ENCODE results near the gene GPR89B. TPM values are rescaled to one million over a fixed set of nuclear protein-coding genes. Genes with fewer than 3 reads are reported as not detected.
"Not testable (repeated sequence)": the region's sequence is repeated elsewhere in the genome, so short reads cannot be mapped to it uniquely, and the experiment has no call there.

GPR89B gene
- total RNA-seq, 1 experiment from 2014 or later = 16.8 TPM

GRCh38 chr1:148033147-148033546 lies 104.9 kb downstream of the GPR89B start:
- H3K4me3 ChIP-seq (ENCODE audit: insufficient read depth, low read depth, low read length) = peak overlapping the region; percentile 37
- H3K27me3 ChIP-seq (ENCODE audit: control insufficient read depth, insufficient read depth, low read length); H3K36me3 ChIP-seq (replicated peaks; ENCODE audit: control insufficient read depth, insufficient read depth, low read length); DNase-seq: not testable (repeated sequence)

DNA sequence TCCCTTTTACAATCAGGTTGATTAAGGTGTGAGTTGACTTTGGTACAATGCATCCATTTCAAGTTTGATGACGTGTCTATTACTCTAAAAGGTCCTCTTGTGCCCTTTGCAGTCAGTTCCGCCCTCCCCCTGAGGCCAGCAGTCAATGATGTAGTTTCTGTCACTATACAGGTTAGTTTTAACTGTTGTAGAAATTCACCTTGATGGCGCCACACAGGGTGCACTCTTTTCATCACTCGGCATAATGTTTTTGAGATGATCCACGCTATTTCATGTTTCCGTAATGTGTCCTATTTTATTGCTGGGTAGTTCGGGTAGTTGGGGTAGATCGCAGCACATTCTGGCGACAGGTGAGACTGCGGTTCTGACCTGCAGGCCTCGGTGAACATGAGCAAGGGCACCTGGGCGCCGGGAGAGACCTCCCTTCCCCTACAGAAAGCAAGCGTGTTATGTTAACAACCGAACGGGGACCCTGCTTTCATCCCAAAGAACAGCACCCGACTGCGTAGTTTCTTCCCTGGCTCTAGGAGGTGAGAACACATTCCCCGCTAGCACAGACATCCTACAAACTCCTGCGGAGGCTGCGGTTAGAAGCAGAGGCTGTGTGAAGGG lies 109.7 kb downstream of the GPR89B start:
- not testable (repeated sequence) for H3K27me3 ChIP-seq (ENCODE audit: control insufficient read depth, insufficient read depth, low read length); DNase-seq; H3K36me3 ChIP-seq (replicated peaks; ENCODE audit: control insufficient read depth, insufficient read depth, low read length)
- H3K4me3 ChIP-seq (ENCODE audit: insufficient read depth, low read depth, low read length) = peak overlapping the region; percentile 19; the same call in 1 of the 2 replicates

- not testable (repeated sequence) for H3K36me3 ChIP-seq (replicated peaks; ENCODE audit: control insufficient read depth, insufficient read depth, low read length); DNase-seq; H3K27me3 ChIP-seq (ENCODE audit: control insufficient read depth, insufficient read depth, low read length)
- peak overlapping the region; percentile 37 for H3K4me3 ChIP-seq (ENCODE audit: insufficient read depth, low read depth, low read length)
Measured at GRCh38 chr1:148038462-148039333, 110.5 kb downstream of the GPR89B start.

Other genes with a start within 250 kb of the GPR89B start
- 2.2 and 2.6 TPM in 2 replicates for gene GJA5, start 167.8 kb upstream of the GPR89B start, total RNA-seq (2014; rRNA removed; shearing (Covaris generic))
- not detected in 2 replicates for gene GJA8, start 25.6 kb upstream of the GPR89B start, total RNA-seq (2014; rRNA removed; shearing (Covaris generic))
- 4.2 and 7.6 TPM in 2 replicates for gene NBPF11, start 223.9 kb downstream of the GPR89B start, total RNA-seq (2014; rRNA removed; shearing (Covaris generic))